Aorta (tissue), 5 donors: Measurements from ENCODE around the gene C1QB. TPM values are rescaled to one million over a fixed set of nuclear protein-coding genes. Genes with fewer than 3 reads are reported as not detected.

Experiments
- ATAC-seq: fragments of 200-7000 bp; cut with Tn5 transposase; one replicate; pipeline ENCODE4 v1.9.1; 2022; ENCODE audit warnings: moderate library complexity; ENCODE audit not compliant: low FRiP score
- DNase-seq, 2 donors: peaks; one replicate each; pipeline ENCODE4 v3.0.0-alpha.2; 2020
- H3K27ac ChIP-seq, 2 donors: one replicate each; pipeline ENCODE4 v1.5.1; 2013; ENCODE audit warnings: low read length in 2 of 2, mild to moderate bottlenecking in 2 of 2, moderate library complexity in 2 of 2, control low read depth in 1 of 2, inconsistent platforms in 1 of 2, low read depth in 1 of 2
- H3K27me3 ChIP-seq, 2 donors: one replicate each; pipeline ENCODE4 v1.6.1; 2013; ENCODE audit warnings: control low read depth in 1 of 2, low read length in 1 of 2, mild to moderate bottlenecking in 1 of 2, moderate library complexity in 1 of 2; ENCODE audit not compliant: insufficient read depth in 2 of 2, control insufficient read depth in 1 of 2
- H3K36me3 ChIP-seq, 2 donors: one replicate each; pipeline ENCODE4 v1.6.1; 2013; ENCODE audit warnings: control low read depth in 1 of 2, low read length in 1 of 2, mild to moderate bottlenecking in 1 of 2; ENCODE audit not compliant: insufficient read depth in 2 of 2, control insufficient read depth in 1 of 2
- H3K4me1 ChIP-seq, 2 donors: one replicate each; pipeline ENCODE4 v1.6.1; 2013; ENCODE audit warnings: low read length in 2 of 2, control low read depth in 1 of 2, mild to moderate bottlenecking in 1 of 2, moderate library complexity in 1 of 2; ENCODE audit not compliant: insufficient read depth in 2 of 2, control insufficient read depth in 1 of 2
- H3K4me3 ChIP-seq, 2 donors: one replicate each; pipeline ENCODE4 v1.5.1; 2013; ENCODE audit warnings: low read length in 2 of 2, control low read depth in 1 of 2, mild to moderate bottlenecking in 1 of 2
- H3K9me3 ChIP-seq: one replicate; pipeline ENCODE4 v1.6.1; 2013; ENCODE audit warnings: mild to moderate bottlenecking, low read length; ENCODE audit not compliant: control insufficient read depth
- WGBS, 2 donors: extraction: QIAGEN DNeasy Blood & Tissue Kit; methylation state at CpG; one replicate each; pipeline ENCODE4 v1.1.7; 2013; 5-methylcytosine and 5-hydroxymethylcytosine counted together
- intact Hi-C, 2 donors: fragments of 100-400 bp; cut with DNase I; formaldehyde crosslinking; loops; one replicate each; pipeline versions ENCODE4 v1.14.2 to v1.15.0; 2022
- long read RNA-seq, 2 donors: library from polyadenylated mRNA; unstranded; transcript quantifications; one replicate each; pipeline ENCODE4 v2.0.0, GENCODE V29; 2020 to 2021
- polyA plus RNA-seq, 2 donors: library from polyadenylated mRNA; stranded (reverse); fragments of 200-250 nt; gene quantifications; one replicate each; pipeline ENCODE4 v1.2.3, GENCODE V29; 2013
- total RNA-seq, 2 donors: library from RNA; stranded (reverse); fragmentation: NEBNext Ultra II Directional; extraction: Animal tissue kit (Norgen Biotek cat#: 25700); gene quantifications; one replicate each; pipeline ENCODE4 v1.2.1, GENCODE V29; 2021
- donor health status: healthy with polysubstance abuse.
- donor health status: Bipolar disorder and iron deficiency.
- donor health status: DM: no; HTN: no; CAD: no.
- donor health status: DM: no; HTN: no; CAD: no.
- donor health status: DM: yes; HTN: yes; CAD: no.

The C1QB gene, protein sequence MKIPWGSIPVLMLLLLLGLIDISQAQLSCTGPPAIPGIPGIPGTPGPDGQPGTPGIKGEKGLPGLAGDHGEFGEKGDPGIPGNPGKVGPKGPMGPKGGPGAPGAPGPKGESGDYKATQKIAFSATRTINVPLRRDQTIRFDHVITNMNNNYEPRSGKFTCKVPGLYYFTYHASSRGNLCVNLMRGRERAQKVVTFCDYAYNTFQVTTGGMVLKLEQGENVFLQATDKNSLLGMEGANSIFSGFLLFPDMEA
- total RNA-seq (100 to 1,000 TPM; 225 to 310 TPM), polyA plus RNA-seq (100 to 1,000 TPM in 1 of 2 donors, 10 to 100 TPM in 1; 84.7 to 425 TPM)
- long read RNA-seq, donor 1, transcript C1QB-203 (3 exons, 1,254 nt) = major isoform, 93 of 104 reads
- long read RNA-seq, donor 1, partial matches to known transcripts = 8 of 104 reads
- long read RNA-seq, donor 1, other reads (novel, unspliced or antisense) = 1 of 104 reads
- long read RNA-seq, donor 2, transcript C1QB-203 (3 exons, 1,254 nt) = major isoform, 52 of 67 reads
- long read RNA-seq, donor 2, partial matches to known transcripts = 11 of 67 reads
- long read RNA-seq, donor 2, other reads (novel, unspliced or antisense) = 1 of 67 reads

DNA sequence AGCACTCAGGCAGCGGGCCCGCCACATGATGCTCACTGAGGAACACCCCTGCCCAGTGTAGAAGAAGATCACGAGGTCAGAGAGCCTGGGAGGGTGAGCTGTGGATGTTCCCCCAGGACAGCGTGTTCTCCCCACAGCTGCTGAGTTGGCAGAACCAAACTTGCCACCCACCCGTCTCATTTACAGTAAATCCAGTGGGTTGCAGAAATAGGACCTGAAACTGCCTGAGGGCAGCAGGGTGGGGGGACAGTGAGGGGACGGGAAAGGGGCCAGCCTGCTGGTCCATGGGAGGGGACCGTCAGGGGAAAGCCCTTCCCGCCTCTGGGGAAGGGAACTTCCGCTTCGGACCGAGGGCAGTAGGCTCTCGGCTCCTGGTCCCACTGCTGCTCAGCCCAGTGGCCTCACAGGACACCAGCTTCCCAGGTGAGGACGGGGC is at the start of gene C1QB:
C1QB (plus strand) TSS at position 356 of the 436 bp plus-strand sequence. CDS start 6,227 bp downstream, outside the sequence.
- H3K36me3 ChIP-seq = no peaks in the 10 kb centered on the region
- peak; percentile 44 for ATAC-seq
- no peak within 1 kb of the TSS for H3K27ac ChIP-seq
- H3K4me3 ChIP-seq = no peak within 1 kb of the TSS
- H3K9me3 ChIP-seq = no peaks in the 10 kb centered on the region
- WGBS, 2 donors = 81 to 84% methylated on average over 13 of the region's 13 CpGs
- H3K4me1 ChIP-seq = no peaks in the 10 kb centered on the region
- DNase-seq = peak in 1 of 2 donors; percentile 87
- intact Hi-C loops = no loop called here
- H3K27me3 ChIP-seq = no peaks in the 10 kb centered on the region

DNA sequence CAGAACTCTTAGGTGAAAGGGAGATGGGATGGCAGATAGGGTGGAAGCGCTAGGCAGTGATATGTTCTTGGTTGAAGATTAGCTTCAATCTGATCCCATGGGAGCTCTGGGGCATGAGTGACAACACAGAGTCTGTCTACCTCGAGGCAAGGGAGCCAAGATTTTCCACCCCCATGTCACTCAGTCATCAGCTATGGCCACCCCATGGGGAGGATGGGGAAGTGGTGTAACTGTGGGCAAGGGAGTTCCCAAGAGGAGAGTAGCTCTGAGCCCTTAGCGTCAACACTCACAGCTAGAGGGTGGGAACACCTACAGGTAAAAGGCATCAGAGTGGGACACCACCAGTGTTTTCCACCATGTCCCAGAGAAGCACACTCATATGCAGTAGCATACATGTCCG is 46.9 kb upstream of the C1QB start:
- Histone ChIP-seq H3K27me3 (no peaks in the 10 kb centered on the region), H3K36me3 (no peaks in the 10 kb centered on the region), H3K4me3 (no peak overlapping the region), H3K9me3 (no peaks in the 10 kb centered on the region), H3K27ac (no peak overlapping the region), H3K4me1 (no peaks in the 10 kb centered on the region)
- WGBS, 2 donors = 50 to 51% methylated on average over 4 of the region's 4 CpGs
- intact Hi-C loops = no loop called here
- ATAC-seq (no peak), DNase-seq (no peak)

DNA sequence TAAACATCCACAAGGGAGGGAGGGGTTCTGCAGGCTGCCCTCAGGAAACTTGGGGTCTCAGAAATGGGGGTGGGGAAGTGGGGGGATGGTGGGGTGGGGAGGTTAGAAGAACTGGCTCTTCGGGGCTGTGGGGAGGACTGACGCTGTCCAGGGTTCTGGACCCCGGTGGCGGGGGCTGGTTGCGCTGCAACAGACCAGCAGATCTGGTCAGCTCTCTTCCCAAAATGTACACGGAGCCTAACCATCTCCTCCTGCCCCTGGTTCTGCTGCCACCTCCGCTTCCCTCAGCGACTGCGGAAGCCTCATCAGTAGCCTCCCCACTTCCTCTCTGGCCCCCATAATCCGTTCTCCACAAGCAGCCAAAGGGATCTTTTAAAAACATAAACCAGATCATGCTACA is 45.9 kb upstream of the C1QB start:
- Histone ChIP-seq H3K4me3 (no peak overlapping the region), H3K4me1 (no peaks in the 10 kb centered on the region), H3K36me3 (no peaks in the 10 kb centered on the region), H3K27me3 (no peaks in the 10 kb centered on the region), H3K9me3 (no peaks in the 10 kb centered on the region), H3K27ac (no peak overlapping the region)
- DNase-seq (no peak), ATAC-seq (no peak)
- 6% methylated on average over 10 of the region's 10 CpGs for WGBS, 2 donors
- intact Hi-C loops = no loop called here

DNA sequence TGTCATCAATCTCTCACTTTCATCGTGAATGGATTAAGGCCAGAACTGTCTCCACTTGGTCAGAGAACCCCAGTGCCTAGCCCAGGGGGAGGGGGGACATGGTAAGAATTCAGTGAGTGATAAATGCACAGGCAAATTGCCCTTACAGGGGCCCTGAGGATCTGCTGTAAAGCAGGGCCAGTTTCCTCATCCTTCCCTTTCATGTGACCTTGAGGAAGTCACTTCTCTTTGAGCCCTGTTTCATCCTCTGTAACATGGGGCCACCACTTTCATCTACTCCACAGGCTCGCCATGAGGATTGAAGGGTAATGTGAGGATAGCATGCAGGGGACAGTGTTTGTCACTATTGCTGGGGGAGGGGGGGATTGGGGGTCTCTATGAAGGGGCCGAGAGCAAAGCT is 44.7 kb upstream of the C1QB start:
- no peaks in the 10 kb centered on the region for H3K9me3 ChIP-seq

DNA sequence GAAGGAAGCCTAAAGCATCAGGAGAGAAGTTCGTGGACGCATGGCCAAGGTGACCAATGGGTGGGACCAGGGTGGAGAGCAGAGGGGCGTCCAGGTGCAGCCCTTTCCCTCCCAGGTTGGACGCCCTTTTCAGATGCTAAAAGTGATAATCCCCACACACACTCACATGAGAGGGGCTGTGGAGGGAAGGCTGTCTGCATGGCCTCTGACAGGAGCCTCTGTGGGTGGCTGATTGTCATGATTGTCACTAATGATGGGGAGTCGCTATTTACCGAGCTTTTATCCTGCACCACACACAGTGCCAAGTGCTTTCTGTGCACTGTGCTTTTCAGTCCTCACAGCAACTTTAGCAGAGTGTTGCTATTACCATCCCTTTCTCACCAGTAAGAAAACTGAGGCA is 43.7 kb upstream of the C1QB start:
- Histone ChIP-seq H3K36me3 (no peaks in the 10 kb centered on the region), H3K27me3 (no peaks in the 10 kb centered on the region), H3K27ac (no peak overlapping the region), H3K4me3 (no peak overlapping the region), H3K4me1 (no peaks in the 10 kb centered on the region), H3K9me3 (no peaks in the 10 kb centered on the region)
- ATAC-seq = no peak
- 11 to 15% methylated on average over 6 of the region's 6 CpGs for WGBS, 2 donors
- intact Hi-C loops = no loop called here
- no peak for DNase-seq

More for the DNA sequence above, 44.7 kb upstream of the C1QB start:
- 56 to 60% methylated on average over 3 of the region's 3 CpGs for WGBS, 2 donors
- H3K4me3 ChIP-seq = no peak overlapping the region
- DNase-seq = no peak
- ATAC-seq = no peak
- H3K27me3 ChIP-seq = no peaks in the 10 kb centered on the region
- intact Hi-C loops = no loop called here
- H3K4me1 ChIP-seq = no peaks in the 10 kb centered on the region
- H3K27ac ChIP-seq = no peak overlapping the region
- no peaks in the 10 kb centered on the region for H3K36me3 ChIP-seq

DNA sequence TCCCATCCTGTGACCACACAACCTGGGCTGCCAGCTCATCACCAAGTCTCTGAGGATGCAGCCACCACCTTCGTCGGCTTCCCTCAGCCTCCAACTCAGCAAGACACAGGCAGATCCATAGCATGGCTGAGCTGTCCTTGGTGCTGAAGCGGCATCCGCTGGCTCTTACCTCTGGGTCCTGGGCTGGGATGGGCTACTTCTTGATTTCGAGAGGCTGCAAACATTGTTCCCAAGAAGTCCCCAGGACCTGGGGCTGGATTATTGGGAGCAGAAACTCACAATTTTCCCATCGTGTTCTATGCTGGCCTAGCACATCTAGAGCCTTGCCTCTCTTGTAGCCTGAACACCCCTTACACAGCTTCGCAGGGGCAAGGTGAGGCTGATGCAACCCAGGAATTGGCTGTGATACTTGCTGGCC is 41.5 kb upstream of the C1QB start:
- WGBS, 2 donors = 17 to 20% methylated on average over 7 of the region's 7 CpGs
- ATAC-seq (no peak), DNase-seq (no peak)
- Histone ChIP-seq H3K27me3 (no peaks in the 10 kb centered on the region), H3K4me3 (no peak overlapping the region), H3K4me1 (no peaks in the 10 kb centered on the region), H3K9me3 (no peaks in the 10 kb centered on the region), H3K36me3 (no peaks in the 10 kb centered on the region), H3K27ac (no peak overlapping the region)
- intact Hi-C loops = no loop called here

DNA sequence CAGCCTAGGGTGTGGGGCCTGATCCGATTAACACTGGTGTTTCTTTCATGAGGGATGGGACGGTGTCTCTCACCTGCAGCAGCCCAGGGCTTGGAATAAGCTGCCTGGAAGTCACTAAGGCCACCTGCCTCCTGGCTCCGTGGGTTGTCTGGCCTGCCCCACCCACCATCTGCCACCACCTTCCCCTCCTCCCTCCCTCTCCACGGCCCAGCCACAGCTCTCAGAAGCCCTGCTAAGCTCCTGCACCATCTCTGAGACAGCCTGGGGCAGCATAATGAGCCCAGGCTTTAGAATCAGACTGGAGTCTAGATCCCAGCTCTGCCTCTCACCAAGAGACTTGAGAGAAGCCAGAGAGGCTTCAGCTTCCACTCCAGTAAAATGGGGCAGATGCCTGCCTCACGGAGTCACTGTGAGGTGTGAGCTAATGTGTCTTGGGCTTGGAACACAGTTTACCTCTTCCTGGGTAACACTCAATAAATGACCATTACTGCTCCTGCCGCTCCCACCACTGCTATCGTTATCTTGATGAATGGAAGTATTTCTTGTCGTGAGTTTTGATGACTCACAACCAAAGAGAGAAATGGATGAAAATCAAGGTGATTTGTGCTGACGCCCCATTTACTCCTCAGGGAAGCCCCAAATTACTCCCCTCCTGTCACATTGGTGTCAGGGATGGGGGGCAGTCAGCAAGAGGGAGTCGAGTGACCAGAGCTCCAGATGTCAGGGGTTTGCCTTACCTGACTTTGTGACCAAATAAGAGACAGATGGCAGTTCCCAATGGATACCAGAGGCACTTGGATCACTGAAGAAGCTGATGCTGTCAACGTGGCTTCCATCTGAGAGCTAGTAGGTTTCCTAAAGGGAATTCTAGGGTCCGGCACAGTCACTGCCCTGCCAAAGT is 40.1 kb upstream of the C1QB start:
- intact Hi-C loops = no loop called here
- H3K9me3 ChIP-seq = no peaks in the 10 kb centered on the region
- no peaks in the 10 kb centered on the region for H3K27me3 ChIP-seq
- no peak overlapping the region for H3K4me3 ChIP-seq
- 45 to 49% methylated on average over 12 of the region's 12 CpGs for WGBS, 2 donors
- no peaks in the 10 kb centered on the region for H3K4me1 ChIP-seq
- ATAC-seq = no peak
- no peak overlapping the region for H3K27ac ChIP-seq
- no peak for DNase-seq
- no peaks in the 10 kb centered on the region for H3K36me3 ChIP-seq

DNA sequence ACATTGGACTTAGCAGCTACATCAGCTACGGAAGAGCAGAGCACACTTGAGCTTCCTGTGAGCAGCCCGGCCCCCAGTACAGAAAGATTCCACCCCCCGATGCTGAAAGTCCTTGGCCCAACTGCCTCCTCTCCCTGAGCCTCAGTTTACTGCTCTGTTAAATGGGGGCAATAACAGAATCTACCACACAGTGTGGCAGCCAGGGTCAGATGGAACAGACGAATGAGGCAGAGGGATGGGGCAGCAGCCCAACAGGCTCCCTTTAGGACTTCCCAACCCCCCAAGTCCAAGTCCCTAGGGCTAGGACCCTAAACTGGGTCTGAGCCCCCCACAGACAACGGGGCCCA is 39.5 kb upstream of the C1QB start:
- Histone ChIP-seq H3K4me1 (no peaks in the 10 kb centered on the region), H3K27me3 (no peaks in the 10 kb centered on the region), H3K9me3 (no peaks in the 10 kb centered on the region), H3K36me3 (no peaks in the 10 kb centered on the region), H3K4me3 (no peak overlapping the region), H3K27ac (no peak overlapping the region)
- WGBS, 2 donors = 64 to 65% methylated on average over 5 of the region's 5 CpGs
- ATAC-seq (no peak), DNase-seq (no peak)
- intact Hi-C loops = no loop called here
